ENCODE results near the gene USP53. TPM values are rescaled to one million over a fixed set of nuclear protein-coding genes. Genes with fewer than 3 reads are reported as not detected.
"Not testable (repeated sequence)": the region's sequence is repeated elsewhere in the genome, so short reads cannot be mapped to it uniquely, and the experiment has no call there.

Gene USP53
- total RNA-seq, 1 experiment from 2014 or later = 8.9 TPM

DNA sequence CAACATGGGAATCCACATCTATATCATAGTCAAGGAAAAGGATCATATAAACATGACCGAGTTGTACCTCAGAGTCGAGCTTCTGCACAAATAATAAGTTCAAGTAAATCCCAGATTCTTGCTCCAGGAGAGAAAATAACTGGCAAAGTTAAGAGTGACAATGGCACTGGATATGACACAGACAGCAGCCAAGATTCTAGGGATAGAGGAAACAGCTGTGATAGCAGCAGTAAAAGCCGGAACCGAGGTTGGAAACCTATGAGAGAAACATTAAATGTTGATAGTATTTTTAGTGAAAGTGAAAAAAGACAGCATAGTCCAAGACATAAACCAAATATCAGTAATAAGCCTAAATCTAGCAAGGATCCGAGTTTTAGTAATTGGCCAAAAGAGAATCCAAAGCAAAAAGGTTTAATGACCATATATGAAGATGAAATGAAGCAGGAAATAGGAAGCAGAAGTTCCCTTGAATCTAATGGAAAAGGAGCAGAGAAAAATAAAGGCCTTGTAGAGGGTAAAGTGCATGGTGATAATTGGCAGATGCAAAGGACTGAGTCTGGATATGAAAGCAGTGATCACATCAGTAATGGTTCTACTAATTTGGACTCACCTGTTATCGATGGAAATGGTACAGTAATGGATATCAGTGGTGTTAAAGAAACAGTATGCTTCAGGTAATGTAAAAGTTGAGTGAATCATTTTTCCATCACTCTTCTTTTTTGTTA lies 59.0 kb downstream of the USP53 start:
- DNase-seq (ENCODE audit: low spot score) = no peak

DNA sequence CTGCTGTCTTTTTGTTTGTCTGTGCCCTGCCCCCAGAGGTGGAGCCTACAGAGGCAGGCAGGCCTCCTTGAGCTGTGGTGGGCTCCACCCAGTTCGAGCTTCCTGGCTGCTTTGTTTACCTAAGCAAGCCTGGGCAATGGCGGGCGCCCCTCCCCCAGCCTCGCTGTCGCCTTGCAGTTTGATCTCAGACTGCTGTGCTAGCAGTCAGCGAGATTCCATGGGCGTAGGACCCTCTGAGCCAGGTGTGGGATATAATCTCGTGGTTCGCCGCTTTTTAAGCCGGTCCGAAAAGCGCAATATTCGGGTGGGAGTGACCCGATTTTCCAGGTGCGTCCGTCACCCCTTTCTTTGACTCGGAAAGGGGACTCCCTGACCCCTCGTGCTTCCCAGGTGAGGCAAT lies 67.0 kb downstream of the USP53 start:
- DNase-seq (ENCODE audit: low spot score) = not testable (repeated sequence)

- not testable (repeated sequence) for DNase-seq (ENCODE audit: low spot score)
These were observed 67.4 kb downstream of the USP53 start for GRCh38 chr4:119279945-119280344.

DNA sequence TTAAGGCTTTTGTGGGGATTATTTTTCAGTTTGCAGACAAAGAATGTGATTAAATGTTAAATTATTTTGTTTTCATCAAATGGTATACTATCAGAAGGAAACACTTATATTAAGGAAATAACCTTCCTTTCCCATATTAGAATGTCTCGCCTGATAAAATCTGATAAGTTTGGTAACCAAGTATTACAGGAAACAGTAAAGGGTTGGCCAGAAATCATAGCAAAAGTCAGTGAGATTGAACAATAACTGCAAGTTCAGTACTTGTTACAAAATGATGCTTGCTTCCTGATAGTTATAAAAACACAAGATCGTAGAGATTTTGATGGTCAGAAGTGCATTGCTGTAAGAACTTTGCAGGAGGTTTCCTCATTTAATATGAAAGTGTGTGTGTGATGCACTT lies 68.9 kb downstream of the USP53 start:
- no peak for DNase-seq (ENCODE audit: low spot score)

DNA sequence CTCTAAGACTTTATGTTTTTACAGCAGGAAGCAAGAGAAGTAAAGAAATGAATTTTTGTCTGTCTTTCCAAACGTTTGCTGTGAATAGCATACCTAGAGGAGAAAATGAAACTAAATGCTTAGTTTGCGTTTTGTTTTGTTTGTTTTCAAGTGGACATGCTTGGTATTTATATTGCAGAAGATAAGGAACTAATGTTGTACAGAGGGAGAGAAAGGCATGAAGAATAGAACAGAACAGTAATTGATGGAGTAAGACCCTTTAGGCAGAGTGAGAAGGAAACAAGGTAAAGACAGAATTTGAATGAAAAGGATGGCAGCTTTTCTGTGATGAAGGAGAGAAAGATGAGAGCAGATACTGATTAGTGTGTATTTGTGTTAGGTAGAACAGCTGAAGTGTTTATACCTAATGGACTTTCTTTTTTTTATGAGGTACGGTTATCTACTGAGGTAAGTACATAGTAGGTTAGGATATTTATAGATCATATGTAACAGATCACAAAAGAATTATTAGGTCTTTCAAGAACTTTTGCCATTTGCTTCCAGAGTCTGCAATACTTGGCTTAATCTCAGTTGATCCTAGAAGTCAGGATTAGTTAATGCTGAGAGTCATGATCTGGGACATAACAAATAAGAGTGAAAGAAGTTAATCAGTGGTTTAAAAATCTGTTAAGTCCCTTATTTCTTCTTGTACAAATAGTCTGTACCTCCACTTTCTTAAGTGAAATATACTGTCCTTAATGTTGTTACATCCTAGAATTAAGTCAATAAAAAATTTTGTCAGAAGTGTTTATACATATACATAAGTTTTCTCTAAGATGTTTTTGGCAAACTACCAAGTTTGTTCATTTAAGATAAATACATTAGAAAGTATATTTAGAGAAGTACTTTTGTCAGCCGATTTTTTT lies 72.6 kb downstream of the USP53 start:
- DNase-seq (ENCODE audit: low spot score) = no peak

- DNase-seq (ENCODE audit: low spot score) = peak; percentile 77
These were observed 74.0 kb downstream of the USP53 start for GRCh38 chr4:119286377-119287002.

- no peak for DNase-seq (ENCODE audit: low spot score)
These were observed 76.8 kb downstream of the USP53 start for GRCh38 chr4:119289313-119289712.

DNA sequence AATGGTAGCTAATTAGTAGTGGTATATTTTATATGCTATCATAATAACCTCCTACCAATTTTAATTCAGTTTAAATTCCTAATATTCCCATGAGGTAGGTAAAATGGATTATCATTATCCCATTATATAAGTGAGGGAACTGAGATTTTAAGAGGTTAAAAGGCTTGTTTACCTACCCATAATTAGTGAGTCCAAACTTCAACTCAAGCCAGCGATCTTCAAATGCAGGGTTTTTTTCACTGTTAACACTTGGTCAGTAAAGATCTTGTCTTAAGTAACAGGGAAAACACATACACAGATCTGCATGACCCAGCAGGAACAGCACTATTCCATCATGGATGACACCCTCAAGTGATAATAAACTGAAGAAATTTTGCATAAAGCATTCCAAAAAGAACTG lies 78.1 kb downstream of the USP53 start:
- DNase-seq (ENCODE audit: low spot score) = no peak

DNA sequence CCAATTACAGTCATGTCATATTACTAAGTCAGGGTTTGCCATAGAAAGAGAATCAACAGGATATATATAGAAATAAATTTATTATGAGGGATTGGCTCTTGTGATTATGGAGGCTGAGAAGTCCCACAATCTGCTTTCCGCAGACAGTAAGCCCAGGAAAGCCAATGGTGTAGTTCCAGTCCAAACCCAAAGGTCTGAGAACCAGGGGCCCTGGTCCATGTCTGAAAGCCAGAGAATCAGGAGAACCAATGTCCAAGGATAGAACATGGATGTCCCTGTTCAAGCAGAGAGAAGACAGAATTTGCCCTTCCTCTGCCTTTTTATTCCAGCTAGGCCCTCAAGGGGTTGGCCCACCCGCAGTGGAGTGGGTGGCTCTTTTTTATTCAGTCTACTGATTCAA lies 83.8 kb downstream of the USP53 start:
- no peak for DNase-seq (ENCODE audit: low spot score)

GRCh38 chr4:119297795-119298194 lies 85.3 kb downstream of the USP53 start:
- no peak for DNase-seq (ENCODE audit: low spot score)

DNA sequence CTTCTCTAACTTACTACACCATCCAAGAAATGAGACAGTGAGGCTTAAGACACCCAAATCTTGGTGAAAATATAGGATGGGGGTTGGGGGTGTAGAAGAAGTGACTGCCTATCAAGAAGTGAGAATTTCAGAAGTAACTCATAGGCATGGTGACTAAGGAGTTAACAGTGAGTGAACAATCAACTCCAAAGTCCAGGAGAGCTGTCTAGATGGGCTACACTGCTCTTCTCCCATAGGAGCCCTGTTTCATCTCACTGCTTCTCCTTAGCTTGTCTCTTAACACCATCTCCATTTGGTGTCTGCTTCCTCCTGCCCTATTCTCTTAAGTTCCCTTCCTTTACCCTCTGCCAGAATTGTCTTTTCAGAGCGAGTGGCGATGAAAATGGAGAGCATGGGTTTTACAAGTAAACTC lies 86.8 kb downstream of the USP53 start:
- peak; percentile 56 for DNase-seq (ENCODE audit: low spot score)

DNA sequence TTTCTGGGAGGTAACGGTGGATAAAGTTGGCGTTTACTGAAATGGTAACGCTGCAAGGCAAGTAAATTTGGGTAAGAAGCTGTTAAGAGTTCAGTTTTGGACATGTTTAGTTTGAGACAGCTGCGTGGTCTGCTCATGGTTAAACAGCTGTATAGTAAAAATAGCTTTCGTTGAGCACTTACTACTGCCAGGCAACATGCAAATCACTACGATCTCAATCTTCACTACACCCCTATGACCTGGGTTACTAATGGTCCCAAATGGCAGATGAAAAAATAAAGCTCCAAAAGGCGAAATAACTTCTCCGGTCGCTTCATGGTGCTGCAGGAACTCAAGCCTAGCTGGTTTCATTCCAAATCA lies 87.2 kb downstream of the USP53 start:
- peak; percentile 36 for DNase-seq (ENCODE audit: low spot score)

- DNase-seq (ENCODE audit: low spot score) = peak; percentile 98
These were observed 87.8 kb downstream of the USP53 start for GRCh38 chr4:119300101-119300978.

- DNase-seq (ENCODE audit: low spot score) = no peak
These were observed 89.7 kb downstream of the USP53 start for GRCh38 chr4:119302073-119302832.

- no peak for DNase-seq (ENCODE audit: low spot score)
These were observed 91.2 kb downstream of the USP53 start for GRCh38 chr4:119303587-119304305.

- DNase-seq (ENCODE audit: low spot score) = no peak
These were observed 91.9 kb downstream of the USP53 start for GRCh38 chr4:119304431-119304830.

- no peak for DNase-seq (ENCODE audit: low spot score)
These were observed 95.1 kb downstream of the USP53 start for GRCh38 chr4:119307606-119308005.

DNA sequence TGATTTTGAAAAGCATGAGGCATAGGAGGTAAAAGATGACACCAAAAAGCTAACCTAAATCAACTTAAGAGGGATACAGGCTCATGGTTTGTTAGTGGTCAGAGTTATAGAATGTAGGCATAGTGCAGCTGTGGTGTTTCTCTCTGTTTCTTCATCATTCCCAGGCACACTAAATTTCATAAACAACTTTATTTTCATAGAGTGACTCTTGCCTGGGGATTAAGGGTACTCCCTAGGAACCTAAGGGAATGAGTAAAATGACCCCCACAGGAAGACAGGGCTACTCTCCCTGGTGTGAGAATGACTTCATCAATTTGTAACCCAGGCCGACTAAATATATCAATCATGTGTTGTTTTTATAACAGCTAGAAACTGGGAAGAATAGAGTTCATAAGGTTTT lies 98.3 kb downstream of the USP53 start:
- no peak for DNase-seq (ENCODE audit: low spot score)

GRCh38 chr4:119313237-119313636 lies 100.7 kb downstream of the USP53 start:
- DNase-seq (ENCODE audit: low spot score) = no peak

- peak; percentile 70 for DNase-seq (ENCODE audit: low spot score)
These were observed 101.8 kb downstream of the USP53 start for GRCh38 chr4:119314356-119314755.

All from HT-29 (cell line).